Right lobe of liver (tissue), 6 donors: Measurements from ENCODE around the gene MARCHF10. TPM values are rescaled to one million over a fixed set of nuclear protein-coding genes. Genes with fewer than 3 reads are reported as not detected.

Experiments
- ATAC-seq, 4 donors: fragments of 200-7000 bp; cut with Tn5 transposase; one replicate each; pipeline ENCODE4 v1.9.1; 2020; ENCODE audit warnings: mild to moderate bottlenecking in 4 of 4, moderate library complexity in 4 of 4
- DNase-seq, 3 donors: peaks; one replicate each; pipeline ENCODE4 v3.0.0-alpha.2; 2020
- H3K27ac ChIP-seq, 3 donors: fragments of 200-600 bp; one replicate each; pipeline ENCODE4 v1.8.0; 2022
- H3K27me3 ChIP-seq, 2 donors: fragments of 200-600 bp; one replicate each; pipeline ENCODE4 v1.8.0; 2022
- H3K36me3 ChIP-seq, 4 donors: fragments of 200-600 bp; sonication (generic) in 1 of 4; one replicate each; pipeline versions ENCODE4 v1.5.1 to v1.8.0; 2017 to 2022; ENCODE audit warnings: control low read depth in 1 of 4
- H3K4me1 ChIP-seq, 4 donors: fragments of 200-600 bp; sonication (generic) in 1 of 4; one replicate each; pipeline versions ENCODE4 v1.5.1 to v1.8.0; 2017 to 2022; ENCODE audit warnings: control low read depth in 1 of 4
- H3K4me3 ChIP-seq, 3 donors: fragments of 200-600 bp; one replicate each; pipeline ENCODE4 v1.8.0; 2022
- H3K9me3 ChIP-seq, 4 donors: fragments of 200-600 bp; sonication (generic) in 1 of 4; one replicate each; pipeline versions ENCODE4 v1.5.1 to v1.8.0; 2017 to 2022; ENCODE audit warnings: control low read depth in 1 of 4
- POLR2A ChIP-seq: fragments of 450-650 bp; IDR thresholded peaks from one replicate; pipeline ENCODE4 v1.6.1; 2017; ENCODE audit warnings: antibody characterized with exemption, mild to moderate bottlenecking
- WGBS: methylation state at CpG from one replicate; pipeline ENCODE4 v1.1.6; 2018; ENCODE audit warnings: low coverage, low lambda C conversion rate; ENCODE audit not compliant: insufficient coverage; ENCODE audit errors: missing lambda C conversion rate; 5-methylcytosine and 5-hydroxymethylcytosine counted together
- intact Hi-C, 2 donors: fragments of 100-400 bp; cut with DNase I; formaldehyde crosslinking; loops; one replicate each; pipeline versions ENCODE4 v1.11.2 to v1.14.1; 2022
- total RNA-seq, 6 experiments: library from RNA; depleted of rRNA in 2 of 6; stranded (reverse); fragments of >200 nt in 2 of 6; fragmentation: NEBNext Ultra II Directional in 3 of 6; extraction: Animal tissue kit (Norgen Biotek cat#: 25700) in 3 of 6; gene quantifications; one replicate each; pipeline versions ENCODE4 v1.1.0 to v1.2.4, GENCODE V29; 2016 to 2023
- TF ChIP-seq, protein P1 (sequence below), 4 donors: fragments of 200-600 bp in 3 of 4; fragments of 450-650 bp in 1 of 4; IDR thresholded peaks; one replicate each; pipeline versions ENCODE4 v1.5.1 to v1.8.0; 2016 to 2022; ENCODE audit warnings: antibody characterized with exemption in 4 of 4, mild to moderate bottlenecking in 2 of 4
- donor health status: DM: no; HTN: yes; CAD: no.
- donor health status: DM: no; HTN: no; CAD: no.
- donor health status: DM: no; HTN: no; CAD: no.
- donor health status: DM: no; HTN: yes; CAD: no.
- donor health status: DM: no; HTN: yes; CAD: no.

MARCHF10 gene
- total RNA-seq, 6 experiments from 2014 or later, result not detected

GRCh38 chr17:62690168-62690897 is 117.8 kb downstream of the MARCHF10 start:
- Histone ChIP-seq H3K9me3 (no peaks in the 10 kb centered on the region), H3K4me1 (no peaks in the 10 kb centered on the region), H3K27ac (no peak overlapping the region), H3K36me3 (no peaks in the 10 kb centered on the region), H3K4me3 (no peak overlapping the region), H3K27me3 (no peaks in the 10 kb centered on the region)
- 82% methylated on average over 3 of the region's 19 CpGs for WGBS
- no peak for DNase-seq
- intact Hi-C loops, result no loop called here
- ATAC-seq, result no peak
- TF ChIP-seq, protein P1, sequence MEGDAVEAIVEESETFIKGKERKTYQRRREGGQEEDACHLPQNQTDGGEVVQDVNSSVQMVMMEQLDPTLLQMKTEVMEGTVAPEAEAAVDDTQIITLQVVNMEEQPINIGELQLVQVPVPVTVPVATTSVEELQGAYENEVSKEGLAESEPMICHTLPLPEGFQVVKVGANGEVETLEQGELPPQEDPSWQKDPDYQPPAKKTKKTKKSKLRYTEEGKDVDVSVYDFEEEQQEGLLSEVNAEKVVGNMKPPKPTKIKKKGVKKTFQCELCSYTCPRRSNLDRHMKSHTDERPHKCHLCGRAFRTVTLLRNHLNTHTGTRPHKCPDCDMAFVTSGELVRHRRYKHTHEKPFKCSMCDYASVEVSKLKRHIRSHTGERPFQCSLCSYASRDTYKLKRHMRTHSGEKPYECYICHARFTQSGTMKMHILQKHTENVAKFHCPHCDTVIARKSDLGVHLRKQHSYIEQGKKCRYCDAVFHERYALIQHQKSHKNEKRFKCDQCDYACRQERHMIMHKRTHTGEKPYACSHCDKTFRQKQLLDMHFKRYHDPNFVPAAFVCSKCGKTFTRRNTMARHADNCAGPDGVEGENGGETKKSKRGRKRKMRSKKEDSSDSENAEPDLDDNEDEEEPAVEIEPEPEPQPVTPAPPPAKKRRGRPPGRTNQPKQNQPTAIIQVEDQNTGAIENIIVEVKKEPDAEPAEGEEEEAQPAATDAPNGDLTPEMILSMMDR (IDR thresholded peaks at IDR 0.05), result no peak
- TF ChIP-seq POLR2A, result no peak

DNA sequence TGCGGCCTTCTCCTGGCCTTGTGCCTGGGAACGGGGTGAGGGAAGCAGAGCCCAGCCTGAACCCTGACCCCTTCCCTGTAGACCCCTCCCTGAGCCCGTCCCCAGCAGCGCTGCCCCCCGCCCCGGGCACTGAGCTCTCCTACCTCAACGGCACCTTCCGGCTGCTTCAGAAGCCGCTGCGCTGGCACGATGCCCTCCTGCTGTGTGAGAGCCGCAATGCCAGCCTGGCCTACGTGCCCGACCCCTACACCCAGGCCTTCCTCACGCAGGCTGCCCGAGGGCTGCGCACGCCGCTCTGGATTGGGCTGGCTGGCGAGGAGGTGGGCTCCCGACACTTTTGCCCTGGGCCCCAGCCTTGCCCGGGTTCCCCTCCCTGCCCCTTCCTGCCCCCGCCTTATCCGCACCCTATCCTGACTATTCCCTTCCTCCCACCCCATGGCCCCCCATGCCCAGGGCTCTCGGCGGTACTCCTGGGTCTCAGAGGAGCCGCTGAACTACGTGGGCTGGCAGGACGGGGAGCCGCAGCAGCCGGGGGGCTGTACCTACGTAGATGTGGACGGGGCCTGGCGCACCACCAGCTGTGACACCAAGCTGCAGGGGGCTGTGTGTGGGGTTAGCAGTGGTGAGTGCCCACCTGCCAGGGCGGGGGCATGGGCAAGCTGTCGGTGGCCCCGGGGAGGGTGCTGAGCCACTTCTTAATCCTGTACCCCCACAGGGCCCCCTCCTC is 118.5 kb downstream of the MARCHF10 start:
- Histone ChIP-seq H3K9me3 (no peaks in the 10 kb centered on the region), H3K4me1 (no peaks in the 10 kb centered on the region), H3K27ac (no peak overlapping the region), H3K27me3 (no peaks in the 10 kb centered on the region), H3K4me3 (no peak overlapping the region), H3K36me3 (no peaks in the 10 kb centered on the region)
- no peak for DNase-seq
- TF ChIP-seq, protein P1 (IDR thresholded peaks at IDR 0.05), result no peak
- no peak for TF ChIP-seq POLR2A
- ATAC-seq, result no peak
- intact Hi-C loops, result no loop called here
- WGBS, result 88% methylated on average over 3 of the region's 37 CpGs

DNA sequence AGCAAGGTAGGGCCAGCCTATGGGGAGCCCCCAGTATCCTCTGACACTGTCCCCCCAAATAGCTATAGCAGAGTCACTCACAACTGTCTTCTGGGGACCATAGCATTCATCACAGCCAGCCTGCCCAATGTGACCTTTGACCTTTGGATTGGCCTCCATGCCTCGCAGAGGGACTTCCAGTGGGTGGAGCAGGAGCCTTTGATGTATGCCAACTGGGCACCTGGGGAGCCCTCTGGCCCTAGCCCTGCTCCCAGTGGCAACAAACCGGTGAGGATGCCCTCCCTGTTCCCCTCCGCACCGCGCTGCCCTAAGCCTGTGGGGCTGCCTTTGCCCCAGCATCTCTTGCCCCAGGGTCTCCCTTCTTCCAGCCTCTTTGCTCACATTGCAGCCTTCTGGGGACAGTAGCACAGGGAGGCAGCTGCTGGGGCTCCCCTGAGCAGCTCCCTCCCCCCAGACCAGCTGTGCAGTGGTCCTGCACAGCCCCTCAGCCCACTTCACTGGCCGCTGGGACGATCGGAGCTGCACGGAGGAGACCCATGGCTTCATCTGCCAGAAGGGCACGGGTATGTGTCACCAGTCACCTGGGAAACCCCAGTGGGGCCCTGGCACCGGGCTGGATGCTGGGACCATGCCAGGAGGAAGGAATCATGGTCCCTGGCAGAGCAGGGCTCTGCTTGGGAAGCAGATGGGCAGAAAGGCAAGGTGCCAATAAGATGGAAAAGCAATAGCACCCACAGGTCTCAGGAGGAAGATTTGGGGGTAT is 119.5 kb downstream of the MARCHF10 start:
- DNase-seq, result no peak
- TF ChIP-seq POLR2A, result no peak
- TF ChIP-seq, protein P1 (IDR thresholded peaks at IDR 0.05), result no peak
- Histone ChIP-seq H3K27ac (no peak overlapping the region), H3K9me3 (no peaks in the 10 kb centered on the region), H3K4me1 (no peaks in the 10 kb centered on the region), H3K4me3 (no peak overlapping the region), H3K36me3 (no peaks in the 10 kb centered on the region), H3K27me3 (no peaks in the 10 kb centered on the region)
- intact Hi-C loops, result no loop called here
- no peak for ATAC-seq
- no CpG with 5 or more reads among the region's 11 CpGs for WGBS

GRCh38 chr17:62687997-62688396 is 120.1 kb downstream of the MARCHF10 start:
- no peak for DNase-seq
- WGBS, result no CpG with 5 or more reads among the region's 4 CpGs
- no peaks in the 10 kb centered on the region for H3K9me3 ChIP-seq
- TF ChIP-seq, protein P1 (IDR thresholded peaks at IDR 0.05), result no peak
- no peak for TF ChIP-seq POLR2A
- no peak overlapping the region for H3K27ac ChIP-seq
- no peaks in the 10 kb centered on the region for H3K4me1 ChIP-seq
- H3K27me3 ChIP-seq, result no peaks in the 10 kb centered on the region
- ATAC-seq, result no peak
- H3K4me3 ChIP-seq, result no peak overlapping the region
- no peaks in the 10 kb centered on the region for H3K36me3 ChIP-seq
- intact Hi-C loops, result no loop called here
